Adipocyte (in vitro differentiated cells): ENCODE measurements around the gene NCAM1.

Source experiments
- DNase-seq: peaks from one replicate; pipeline ENCODE4 v3.0.0-alpha.2; 2015; ENCODE audit warnings: low read depth
- H3K27me3 ChIP-seq: replicated peaks from 2 replicates; pipeline ENCODE4 v1.7.0; 2013; ENCODE audit warnings: mild to moderate bottlenecking, low read length, moderate library complexity; ENCODE audit not compliant: control insufficient read depth, insufficient read depth
- H3K36me3 ChIP-seq: 2 replicates; pipeline ENCODE4 v1.7.0; 2013; ENCODE audit warnings: low read length, mild to moderate bottlenecking, moderate library complexity; ENCODE audit not compliant: control insufficient read depth, insufficient read depth, severe bottlenecking
- H3K4me1 ChIP-seq: 2 replicates; pipeline ENCODE4 v1.7.0; 2013; ENCODE audit warnings: mild to moderate bottlenecking, low read length, moderate library complexity; ENCODE audit not compliant: control insufficient read depth, insufficient read depth
- H3K4me3 ChIP-seq: 2 replicates; pipeline ENCODE4 v1.7.0; 2013; ENCODE audit warnings: mild to moderate bottlenecking, low read length, moderate library complexity
- H3K9ac ChIP-seq: 2 replicates; pipeline ENCODE4 v1.7.0; 2013; ENCODE audit warnings: mild to moderate bottlenecking, low read length, moderate library complexity
- H3K9me3 ChIP-seq: 2 replicates; pipeline ENCODE4 v1.7.0; 2013; ENCODE audit warnings: mild to moderate bottlenecking, low read length, moderate library complexity; ENCODE audit not compliant: control insufficient read depth

The NCAM1 gene

GRCh38 chr11:113305440-113306336 lies 344.5 kb downstream of the NCAM1 start:
- H3K36me3 ChIP-seq, result no peaks in the 10 kb centered on the region
- H3K27me3 ChIP-seq, result peaks cover 10% of the 10 kb centered on the region
- no peak overlapping the region for H3K4me3 ChIP-seq
- no peak overlapping the region for H3K9ac ChIP-seq
- DNase-seq, result peak; percentile 86
- peaks cover 2% of the 10 kb centered on the region for H3K4me1 ChIP-seq
- no peaks in the 10 kb centered on the region for H3K9me3 ChIP-seq

- peaks cover 2% of the 10 kb centered on the region for H3K4me1 ChIP-seq
- H3K9ac ChIP-seq, result no peak overlapping the region
- H3K36me3 ChIP-seq, result no peaks in the 10 kb centered on the region
- DNase-seq, result no peak
- no peaks in the 10 kb centered on the region for H3K9me3 ChIP-seq
- peaks cover 10% of the 10 kb centered on the region for H3K27me3 ChIP-seq
- H3K4me3 ChIP-seq, result no peak overlapping the region
Observed at GRCh38 chr11:113308601-113309000, 347.4 kb downstream of the NCAM1 start.

DNA sequence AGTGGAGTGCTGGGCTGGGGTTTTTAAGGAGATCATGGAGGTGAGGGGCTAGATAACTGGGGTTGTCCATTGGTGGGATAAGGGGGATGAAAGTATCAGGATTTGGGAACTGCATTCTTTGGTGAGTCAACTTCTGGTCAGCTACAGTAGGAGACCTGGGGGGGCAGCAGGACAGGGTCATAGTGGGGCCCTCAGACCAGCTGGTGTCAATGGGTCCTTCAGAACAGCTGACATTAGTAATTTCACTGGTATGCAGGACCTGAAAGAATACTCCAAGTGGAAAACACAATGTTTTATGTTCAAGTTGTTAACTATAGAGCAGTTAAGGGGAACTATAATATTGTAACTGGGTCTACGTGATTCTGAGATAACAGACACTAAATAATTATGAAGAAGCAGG lies 350.3 kb downstream of the NCAM1 start:
- Histone ChIP-seq H3K4me1 (peaks cover 4% of the 10 kb centered on the region), H3K4me3 (no peak overlapping the region), H3K27me3 (peaks cover 10% of the 10 kb centered on the region), H3K36me3 (no peaks in the 10 kb centered on the region), H3K9me3 (no peaks in the 10 kb centered on the region), H3K9ac (no peak overlapping the region)
- no peak for DNase-seq

GRCh38 chr11:113313601-113314000 lies 352.4 kb downstream of the NCAM1 start:
- Histone ChIP-seq H3K9me3 (no peaks in the 10 kb centered on the region), H3K27me3 (no peaks in the 10 kb centered on the region), H3K4me3 (peak overlapping the region; percentile 84), H3K9ac (no peak overlapping the region), H3K4me1 (peaks cover 4% of the 10 kb centered on the region), H3K36me3 (no peaks in the 10 kb centered on the region)
- no peak for DNase-seq

DNA sequence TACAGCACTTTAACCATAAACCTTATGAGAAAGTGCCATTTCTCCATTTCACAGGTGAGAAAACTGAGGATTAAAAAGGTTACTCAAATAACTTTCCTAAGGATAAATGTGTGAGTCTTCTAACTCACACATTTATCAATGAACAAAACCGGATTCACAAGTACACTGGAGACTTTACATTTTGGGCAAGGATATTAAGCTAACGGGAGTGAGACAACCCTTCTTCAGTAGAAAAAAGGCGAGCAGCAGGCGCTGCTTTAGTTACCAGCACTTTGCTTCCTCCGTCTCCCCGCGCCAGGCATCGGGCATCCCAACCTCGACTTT lies 352.8 kb downstream of the NCAM1 start:
- peak overlapping the region; percentile 84 for H3K4me3 ChIP-seq
- DNase-seq, result no peak
- H3K9ac ChIP-seq, result peak overlapping the region; percentile 23
- no peaks in the 10 kb centered on the region for H3K9me3 ChIP-seq
- no peaks in the 10 kb centered on the region for H3K27me3 ChIP-seq
- peaks cover 4% of the 10 kb centered on the region for H3K4me1 ChIP-seq
- H3K36me3 ChIP-seq, result no peaks in the 10 kb centered on the region

DNA sequence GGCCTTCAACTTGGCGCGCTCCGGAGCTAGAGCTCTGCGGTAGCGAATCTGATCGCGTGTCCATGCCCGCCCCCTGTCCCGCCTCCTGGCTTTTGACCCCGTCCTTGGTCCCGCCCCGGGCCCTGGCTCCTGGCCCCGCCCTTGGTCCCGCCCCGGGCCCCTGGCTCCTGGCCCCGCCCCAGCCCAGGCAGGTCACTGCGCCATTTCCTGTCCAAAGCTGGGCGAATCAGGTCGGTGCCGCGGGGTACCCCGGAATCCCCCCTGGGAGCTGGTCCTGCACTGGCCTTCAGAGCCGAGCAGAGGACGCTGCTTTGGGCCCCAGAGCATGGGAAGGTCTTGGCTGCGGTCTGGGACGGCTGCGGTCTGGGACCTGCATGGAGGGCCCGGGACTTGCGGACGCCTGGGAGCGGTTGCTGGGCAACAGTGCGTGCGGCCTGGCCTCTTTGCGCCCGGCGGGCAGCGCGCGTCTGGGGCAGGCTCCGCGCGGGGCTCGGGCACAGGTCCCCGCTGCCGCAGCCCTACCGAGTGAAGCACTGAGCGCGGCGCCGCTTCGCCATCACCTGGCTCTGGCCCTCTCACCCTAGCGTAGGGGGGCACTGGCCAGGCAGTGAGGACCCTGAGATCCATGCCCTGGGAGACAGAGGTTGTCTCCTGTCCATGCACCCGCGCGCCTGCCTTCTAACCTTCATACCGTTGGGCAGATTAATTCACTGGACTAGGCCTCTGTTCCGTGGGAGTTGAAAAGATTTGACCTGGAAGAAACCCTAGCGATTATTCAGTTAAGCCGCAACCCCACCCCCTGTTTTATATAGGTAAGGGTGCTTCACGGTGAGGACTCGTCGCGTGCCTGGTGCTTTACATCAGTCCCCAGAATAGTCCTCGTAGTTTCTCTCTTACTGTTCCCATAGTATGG lies 353.4 kb downstream of the NCAM1 start, which contains the start of gene TTC12:
Gene TTC12, plus strand, starts transcription at position 195 of the 913 bp plus-strand sequence. CDS start 1,675 bp downstream, outside the sequence.
- H3K4me3 ChIP-seq, result peak within 1 kb of the TSS; percentile 84
- H3K9me3 ChIP-seq, result no peaks in the 10 kb centered on the region
- peaks cover 4% of the 10 kb centered on the region for H3K4me1 ChIP-seq
- DNase-seq, result peak; percentile 97
- H3K36me3 ChIP-seq, result no peaks in the 10 kb centered on the region
- H3K27me3 ChIP-seq, result no peaks in the 10 kb centered on the region
- H3K9ac ChIP-seq, result peak within 1 kb of the TSS; percentile 84

- no peaks in the 10 kb centered on the region for H3K9me3 ChIP-seq
- no peak overlapping the region for H3K9ac ChIP-seq
- no peak for DNase-seq
- H3K4me3 ChIP-seq, result no peak overlapping the region
- peaks cover 4% of the 10 kb centered on the region for H3K4me1 ChIP-seq
- H3K36me3 ChIP-seq, result no peaks in the 10 kb centered on the region
- no peaks in the 10 kb centered on the region for H3K27me3 ChIP-seq
Observed at GRCh38 chr11:113315811-113316210, 354.6 kb downstream of the NCAM1 start.

DNA sequence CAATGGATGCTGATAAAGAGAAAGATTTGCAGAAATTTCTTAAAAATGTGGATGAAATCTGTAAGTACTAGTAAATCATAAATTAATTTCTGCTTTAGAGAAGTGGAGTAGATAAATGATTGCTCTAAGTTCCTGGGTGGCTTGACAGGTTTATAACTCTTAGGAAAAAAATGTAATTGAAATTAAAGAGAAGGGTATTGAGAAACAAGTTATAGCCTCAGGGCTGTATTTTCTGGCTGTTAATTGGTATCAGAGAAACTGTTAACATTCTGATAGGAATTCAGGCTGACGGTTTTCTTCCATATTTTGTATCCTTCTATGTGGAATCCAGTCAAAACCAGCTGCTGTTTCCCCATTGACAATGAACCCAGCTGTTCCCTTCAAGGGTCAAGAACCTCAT lies 355.0 kb downstream of the NCAM1 start:
- Histone ChIP-seq H3K27me3 (no peaks in the 10 kb centered on the region), H3K36me3 (no peaks in the 10 kb centered on the region), H3K4me3 (no peak overlapping the region), H3K9me3 (no peaks in the 10 kb centered on the region), H3K4me1 (peaks cover 4% of the 10 kb centered on the region), H3K9ac (no peak overlapping the region)
- no peak for DNase-seq

GRCh38 chr11:113317339-113317738 lies 356.1 kb downstream of the NCAM1 start:
- no peak for DNase-seq
- Histone ChIP-seq H3K27me3 (no peaks in the 10 kb centered on the region), H3K4me1 (peaks cover 4% of the 10 kb centered on the region), H3K9me3 (no peaks in the 10 kb centered on the region), H3K36me3 (no peaks in the 10 kb centered on the region), H3K9ac (no peak overlapping the region), H3K4me3 (no peak overlapping the region)

DNA sequence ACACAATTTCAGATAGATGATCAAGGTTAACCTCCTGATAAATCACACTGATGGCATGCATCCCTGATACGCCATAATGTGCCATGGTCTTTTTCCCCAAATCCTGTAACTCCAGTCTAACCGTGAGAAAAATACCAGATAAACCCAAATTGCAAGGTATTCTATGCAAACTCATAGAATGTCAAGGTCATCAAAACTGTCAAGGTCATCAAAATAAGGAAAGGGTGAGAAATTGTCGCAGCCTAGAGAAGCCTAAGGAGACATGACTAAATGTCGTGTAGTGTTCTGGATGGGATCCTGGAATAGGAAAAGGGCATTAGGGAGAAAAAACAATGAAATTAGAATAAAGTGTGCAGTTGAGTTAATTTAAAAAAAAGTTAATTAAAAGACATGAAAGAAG lies 357.9 kb downstream of the NCAM1 start:
- Histone ChIP-seq H3K36me3 (peaks cover 1% of the 10 kb centered on the region), H3K27me3 (no peaks in the 10 kb centered on the region), H3K9ac (no peak overlapping the region), H3K9me3 (no peaks in the 10 kb centered on the region), H3K4me3 (no peak overlapping the region), H3K4me1 (peaks cover 1% of the 10 kb centered on the region)
- DNase-seq, result no peak

DNA sequence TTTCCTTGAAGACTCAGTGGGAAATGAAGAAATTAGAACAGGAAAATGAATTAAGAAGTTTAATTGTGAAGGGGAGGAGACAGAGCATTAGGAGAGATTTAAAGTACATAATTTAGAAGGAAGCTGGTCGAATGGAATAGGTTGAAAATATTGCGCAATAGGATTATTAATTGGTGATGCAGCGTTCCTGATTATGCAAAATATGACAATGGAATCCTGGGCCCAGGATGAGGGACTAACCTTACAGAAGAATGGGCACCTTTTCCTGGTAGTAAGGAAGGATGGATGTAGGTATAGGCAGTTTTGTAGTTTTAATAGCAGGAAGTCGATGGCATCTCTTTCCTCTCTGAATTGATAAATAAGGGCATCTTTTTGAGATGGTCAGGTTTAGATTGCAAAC lies 360.9 kb downstream of the NCAM1 start:
- Histone ChIP-seq H3K36me3 (peaks cover 13% of the 10 kb centered on the region), H3K9ac (no peak overlapping the region), H3K4me1 (no peaks in the 10 kb centered on the region), H3K27me3 (no peaks in the 10 kb centered on the region), H3K4me3 (no peak overlapping the region), H3K9me3 (no peaks in the 10 kb centered on the region)
- no peak for DNase-seq
